Measurements from ENCODE around the gene GFOD2.

Gene GFOD2

DNA sequence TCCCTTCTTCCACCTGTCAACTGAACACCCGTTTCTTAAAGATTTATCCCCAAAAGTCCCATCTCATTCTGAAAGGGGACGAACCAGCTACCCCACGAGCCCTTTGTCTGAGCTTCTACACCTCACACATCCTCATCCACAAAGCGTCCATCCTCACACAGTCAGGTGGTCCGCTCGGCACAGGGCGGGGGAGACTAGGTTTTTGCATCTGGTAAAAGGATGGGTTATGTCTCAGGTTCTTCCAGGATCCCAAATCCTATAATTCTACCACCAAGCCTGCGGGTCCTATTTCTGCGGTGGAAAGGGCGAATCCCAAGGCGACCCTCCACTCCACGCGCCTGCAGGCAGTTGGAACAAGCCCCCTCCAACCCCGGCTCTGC is 458 bp downstream of the GFOD2 start:
- H4K20me1 ChIP-seq (ENCODE audit: insufficient read depth, low read length) = peaks cover 5% of the 10 kb centered on the region; the same call in 1 of the 2 replicates
- peaks cover 48% of the 10 kb centered on the region for H3K79me2 ChIP-seq (ENCODE audit: low read length)
- no peak overlapping the region for H3K27ac ChIP-seq (ENCODE audit: low read length)
- peak overlapping the region; percentile 87 for H3K4me2 ChIP-seq (ENCODE audit: low read length)
- H3K27me3 ChIP-seq (ENCODE audit: low read depth, low read length) = no peaks in the 10 kb centered on the region
- H3K4me3 ChIP-seq (ENCODE audit: low read length) = peak overlapping the region; percentile 98
- peaks cover 10% of the 10 kb centered on the region; the same call in 1 of the 2 replicates for H3K4me1 ChIP-seq (ENCODE audit: low read length)
- peak overlapping the region; percentile 92 for H3K9ac ChIP-seq (ENCODE audit: low read length)
- H3K36me3 ChIP-seq (replicated peaks; ENCODE audit: low read depth, low read length) = peaks cover 8% of the 10 kb centered on the region
- TF ChIP-seq, protein P1, sequence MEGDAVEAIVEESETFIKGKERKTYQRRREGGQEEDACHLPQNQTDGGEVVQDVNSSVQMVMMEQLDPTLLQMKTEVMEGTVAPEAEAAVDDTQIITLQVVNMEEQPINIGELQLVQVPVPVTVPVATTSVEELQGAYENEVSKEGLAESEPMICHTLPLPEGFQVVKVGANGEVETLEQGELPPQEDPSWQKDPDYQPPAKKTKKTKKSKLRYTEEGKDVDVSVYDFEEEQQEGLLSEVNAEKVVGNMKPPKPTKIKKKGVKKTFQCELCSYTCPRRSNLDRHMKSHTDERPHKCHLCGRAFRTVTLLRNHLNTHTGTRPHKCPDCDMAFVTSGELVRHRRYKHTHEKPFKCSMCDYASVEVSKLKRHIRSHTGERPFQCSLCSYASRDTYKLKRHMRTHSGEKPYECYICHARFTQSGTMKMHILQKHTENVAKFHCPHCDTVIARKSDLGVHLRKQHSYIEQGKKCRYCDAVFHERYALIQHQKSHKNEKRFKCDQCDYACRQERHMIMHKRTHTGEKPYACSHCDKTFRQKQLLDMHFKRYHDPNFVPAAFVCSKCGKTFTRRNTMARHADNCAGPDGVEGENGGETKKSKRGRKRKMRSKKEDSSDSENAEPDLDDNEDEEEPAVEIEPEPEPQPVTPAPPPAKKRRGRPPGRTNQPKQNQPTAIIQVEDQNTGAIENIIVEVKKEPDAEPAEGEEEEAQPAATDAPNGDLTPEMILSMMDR (IDR thresholded peaks at IDR 0.05; ENCODE audit: low read depth, low read length) = no peak
- no peak for TF ChIP-seq EZH2phosphoT487 (IDR thresholded peaks at IDR 0.05; ENCODE audit: low read depth)
- no peaks in the 10 kb centered on the region for H3K9me3 ChIP-seq (ENCODE audit: insufficient read depth, low read length)
- peak overlapping the region; percentile 61; the same call in 1 of the 2 replicates for H2AFZ ChIP-seq (ENCODE audit: low read depth, low read length)

DNA sequence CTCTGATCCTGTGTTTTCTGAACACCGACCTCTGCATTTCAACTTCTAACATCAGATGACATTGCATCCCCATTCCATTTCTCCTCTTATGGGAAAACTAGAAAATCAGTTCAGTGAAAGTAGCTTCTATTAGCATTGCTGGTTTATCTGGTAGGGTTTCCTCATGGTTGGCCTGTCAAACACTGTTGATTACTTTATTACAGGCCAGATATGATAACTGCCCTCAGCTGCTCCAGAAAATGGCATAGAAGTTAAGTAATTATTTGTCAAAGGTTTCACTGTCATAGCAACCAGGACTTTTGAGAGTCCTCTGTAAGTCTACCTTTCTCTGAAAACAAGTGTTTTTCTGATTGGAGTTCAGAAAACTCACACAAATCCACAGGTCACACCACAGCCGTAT is 3.0 kb downstream of the GFOD2 start:
- Histone ChIP-seq H3K9ac (ENCODE audit: low read length) (no peak overlapping the region), H2AFZ (ENCODE audit: low read depth, low read length) (no peak overlapping the region), H3K27me3 (ENCODE audit: low read depth, low read length) (no peaks in the 10 kb centered on the region), H3K27ac (ENCODE audit: low read length) (no peak overlapping the region), H3K4me3 (ENCODE audit: low read length) (no peak overlapping the region), H3K9me3 (ENCODE audit: insufficient read depth, low read length) (no peaks in the 10 kb centered on the region), H4K20me1 (ENCODE audit: insufficient read depth, low read length) (peaks cover 5% of the 10 kb centered on the region), H3K4me1 (ENCODE audit: low read length) (peaks cover 10% of the 10 kb centered on the region; the same call in 1 of the 2 replicates), H3K79me2 (ENCODE audit: low read length) (peaks cover 63% of the 10 kb centered on the region), H3K4me2 (ENCODE audit: low read length) (no peak overlapping the region), H3K36me3 (replicated peaks; ENCODE audit: low read depth, low read length) (peaks cover 14% of the 10 kb centered on the region)
- no peak for TF ChIP-seq EZH2phosphoT487 (IDR thresholded peaks at IDR 0.05; ENCODE audit: low read depth)
- TF ChIP-seq, protein P1 (IDR thresholded peaks at IDR 0.05; ENCODE audit: low read depth, low read length) = no peak

- no peak overlapping the region for H3K4me3 ChIP-seq (ENCODE audit: low read length)
- H2AFZ ChIP-seq (ENCODE audit: low read depth, low read length) = no peak overlapping the region
- peaks cover 14% of the 10 kb centered on the region for H3K36me3 ChIP-seq (replicated peaks; ENCODE audit: low read depth, low read length)
- no peaks in the 10 kb centered on the region for H3K9me3 ChIP-seq (ENCODE audit: insufficient read depth, low read length)
- no peaks in the 10 kb centered on the region for H3K27me3 ChIP-seq (ENCODE audit: low read depth, low read length)
- H3K27ac ChIP-seq (ENCODE audit: low read length) = no peak overlapping the region
- no peak overlapping the region for H3K9ac ChIP-seq (ENCODE audit: low read length)
- H4K20me1 ChIP-seq (ENCODE audit: insufficient read depth, low read length) = peaks cover 5% of the 10 kb centered on the region
- peaks cover 69% of the 10 kb centered on the region for H3K79me2 ChIP-seq (ENCODE audit: low read length)
- no peak for TF ChIP-seq EZH2phosphoT487 (IDR thresholded peaks at IDR 0.05; ENCODE audit: low read depth)
- TF ChIP-seq, protein P1 (IDR thresholded peaks at IDR 0.05; ENCODE audit: low read depth, low read length) = no peak
- no peak overlapping the region for H3K4me2 ChIP-seq (ENCODE audit: low read length)
- H3K4me1 ChIP-seq (ENCODE audit: low read length) = peaks cover 6% of the 10 kb centered on the region; the same call in 1 of the 2 replicates
Measured at GRCh38 chr16:67714522-67714921, 4.6 kb downstream of the GFOD2 start.

- peaks cover 5% of the 10 kb centered on the region for H4K20me1 ChIP-seq (ENCODE audit: insufficient read depth, low read length)
Measured at GRCh38 chr16:67713647-67714273, 5.4 kb downstream of the GFOD2 start.

More at GRCh38 chr16:67713647-67714273, 5.4 kb downstream of the GFOD2 start:
- H3K4me3 ChIP-seq (ENCODE audit: low read length) = no peak overlapping the region
- peaks cover 70% of the 10 kb centered on the region for H3K79me2 ChIP-seq (ENCODE audit: low read length)
- H3K4me1 ChIP-seq (ENCODE audit: low read length) = peaks cover 6% of the 10 kb centered on the region; the same call in 1 of the 2 replicates
- no peak overlapping the region for H3K4me2 ChIP-seq (ENCODE audit: low read length)
- no peak overlapping the region for H2AFZ ChIP-seq (ENCODE audit: low read depth, low read length)
- peaks cover 14% of the 10 kb centered on the region for H3K36me3 ChIP-seq (replicated peaks; ENCODE audit: low read depth, low read length)
- H3K27me3 ChIP-seq (ENCODE audit: low read depth, low read length) = no peaks in the 10 kb centered on the region
- TF ChIP-seq, protein P1 (IDR thresholded peaks at IDR 0.05; ENCODE audit: low read depth, low read length) = no peak
- no peak for TF ChIP-seq EZH2phosphoT487 (IDR thresholded peaks at IDR 0.05; ENCODE audit: low read depth)
- H3K9ac ChIP-seq (ENCODE audit: low read length) = no peak overlapping the region
- H3K27ac ChIP-seq (ENCODE audit: low read length) = no peak overlapping the region
- H3K9me3 ChIP-seq (ENCODE audit: insufficient read depth, low read length) = no peaks in the 10 kb centered on the region

Measured in OCI-LY3 (cell line).